GM12892 (cell line): Measurements from ENCODE around the gene VAMP8.

Experiments used
- POLR2A ChIP-seq: IDR thresholded peaks from 2 replicates; pipeline ENCODE4 v1.6.1; 2011; ENCODE audit warnings: low read depth, low read length, control low read depth
- POLR2AphosphoS5 ChIP-seq: IDR thresholded peaks from 2 replicates; pipeline ENCODE4 v1.6.1; 2011; ENCODE audit warnings: low read depth, low read length, control low read depth
- TAF1 ChIP-seq: IDR thresholded peaks from 2 replicates; pipeline ENCODE4 v1.6.1; 2011; ENCODE audit warnings: low read depth, mild to moderate bottlenecking, control low read depth, low read length, borderline replicate concordance

DNA sequence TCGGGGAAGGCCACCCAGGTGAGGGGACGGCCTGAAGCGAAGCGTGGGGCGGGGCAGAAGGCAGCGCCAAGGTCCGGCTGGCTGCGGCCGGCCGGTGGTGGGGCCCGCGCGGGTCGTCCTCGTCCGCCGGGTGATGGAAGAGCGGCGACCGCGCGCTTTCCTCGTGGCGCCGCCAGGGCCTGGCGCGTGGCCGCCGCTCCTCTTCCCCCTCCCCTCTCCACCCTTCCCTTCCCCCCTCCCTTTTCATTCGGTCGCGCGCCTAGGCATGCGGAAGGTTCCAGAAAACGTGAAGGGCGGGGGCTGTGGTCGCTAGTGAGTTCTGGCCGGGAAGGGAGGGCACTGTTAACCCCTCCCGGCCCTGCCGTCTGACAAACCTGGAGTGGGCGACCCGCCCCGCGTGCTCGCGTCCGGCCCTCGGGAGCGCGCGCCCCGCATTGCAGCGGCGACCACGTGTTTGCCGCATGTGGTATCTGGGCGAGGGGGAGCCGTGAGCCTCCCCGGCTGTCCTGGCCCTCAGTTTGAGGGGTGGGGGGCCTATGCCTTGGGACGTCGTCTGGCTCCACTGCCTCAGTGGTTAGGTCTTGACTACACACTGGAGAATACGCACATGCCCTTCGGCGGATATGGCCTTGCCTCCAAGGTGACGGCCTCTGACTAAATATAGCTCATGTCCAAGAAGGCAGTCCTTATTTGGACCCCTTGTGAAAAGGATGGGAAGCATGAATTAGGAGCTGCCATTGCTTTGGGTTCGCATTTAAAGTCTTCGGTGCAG is 37.8 kb upstream of the VAMP8 start:
- TF ChIP-seq POLR2A (no peak; the same call in 1 of the 2 replicates), POLR2AphosphoS5 (no peak), TAF1 (no peak)
